A673 (cell line): Measurements from ENCODE around the gene TFR2. TPM values are rescaled to one million over a fixed set of nuclear protein-coding genes. Genes with fewer than 3 reads are reported as not detected.

Experiments
- BruUV-seq: library from RNA; stranded (reverse); fragments of 400-500 nt; replicated peaks from 2 replicates; lab custom pipeline; 2021; lab: Mats Ljungman, UMichigan
- CTCF ChIA-PET: fragments of 300-600 bp; sonication (Branson Sonifier 250); formaldehyde crosslinking; loops from one replicate; lab custom pipeline; 2022; ENCODE audit warnings: antibody characterized with exemption; lab: Charles Lee
- POLR2A ChIA-PET: fragments of 300-600 bp; sonication (Branson Sonifier 250); formaldehyde crosslinking; loops from one replicate; lab custom pipeline; 2022; ENCODE audit warnings: antibody characterized with exemption; ENCODE audit not compliant: low non-redundant PET; lab: Charles Lee
- DNase-seq: peaks from one replicate; pipeline ENCODE4 v3.0.0-alpha.2; 2015; ENCODE audit warnings: low spot score
- H3K27ac ChIP-seq: fragments of 200-600 bp; sonication (generic); 2 replicates; pipeline ENCODE4 v1.5.1; 2016; ENCODE audit warnings: mixed run types, low read depth, mild to moderate bottlenecking, mixed read lengths, antibody characterized with exemption, low read length; ENCODE audit not compliant: poor library complexity, severe bottlenecking
- H3K27me3 ChIP-seq: fragments of 200-600 bp; sonication (generic); replicated peaks from 2 replicates; pipeline ENCODE4 v1.6.1; 2017; ENCODE audit warnings: mixed run types, low read depth, mild to moderate bottlenecking, mixed read lengths, antibody characterized with exemption, low read length; ENCODE audit not compliant: insufficient read depth, poor library complexity
- H3K36me3 ChIP-seq: fragments of 200-600 bp; sonication (generic); 2 replicates; pipeline ENCODE4 v1.6.1; 2016; ENCODE audit warnings: mixed run types, mild to moderate bottlenecking, mixed read lengths, antibody characterized with exemption, low read length; ENCODE audit not compliant: insufficient read depth, poor library complexity, severe bottlenecking
- H3K4me1 ChIP-seq: fragments of 200-600 bp; sonication (generic); 2 replicates; pipeline ENCODE4 v1.6.1; 2017; ENCODE audit warnings: mixed run types, mild to moderate bottlenecking, mixed read lengths, antibody characterized with exemption, low read length; ENCODE audit not compliant: insufficient read depth, poor library complexity, severe bottlenecking
- H3K4me3 ChIP-seq: fragments of 200-600 bp; sonication (generic); 2 replicates; pipeline ENCODE4 v1.5.1; 2016; ENCODE audit warnings: low read depth, mixed run types, mild to moderate bottlenecking, mixed read lengths, low read length; ENCODE audit not compliant: poor library complexity, severe bottlenecking
- H3K9me3 ChIP-seq: fragments of 200-600 bp; sonication (generic); 2 replicates; pipeline ENCODE4 v1.6.1; 2016; ENCODE audit warnings: mixed run types, low read depth, mild to moderate bottlenecking, mixed read lengths, antibody characterized with exemption, low read length; ENCODE audit not compliant: poor library complexity, severe bottlenecking
- CTCF ChIP-seq: fragments of 300-800, 200-600 bp; sonication (generic); conservative IDR thresholded peaks from 2 replicates; pipeline ENCODE4 v1.5.1; 2017; ENCODE audit warnings: low read depth, mild to moderate bottlenecking, antibody characterized with exemption, low read length, moderate library complexity, mixed read lengths
- EZH2 ChIP-seq: fragments of 200-600 bp; sonication (generic); IDR thresholded peaks from 2 replicates; pipeline ENCODE4 v1.6.1; 2017; ENCODE audit warnings: borderline replicate concordance, low read depth, mild to moderate bottlenecking, mixed read lengths, antibody characterized with exemption, low read length; ENCODE audit not compliant: poor library complexity, severe bottlenecking
- intact Hi-C: fragments of 100-400 bp; cut with micrococcal nuclease; formaldehyde crosslinking; loops from one replicate; pipeline ENCODE4 v1.10.0; 2022; ENCODE audit not compliant: unreplicated experiment
- total RNA-seq: library from RNA; stranded (reverse); gene quantifications from 2 replicates; pipeline ENCODE4 v1.2.3, GENCODE V29; 2021

Gene TFR2
- total RNA-seq, 1 experiment from 2014 or later: 2.0 TPM

GRCh38 chr7:100684534-100685042, 43.2 kb upstream of the TFR2 start:
- DNase-seq: no peak
- H3K9me3 ChIP-seq: no peaks in the 10 kb centered on the region
- no peak overlapping the region for H3K27ac ChIP-seq
- TF ChIP-seq EZH2 (no peak), CTCF (no peak)
- CTCF ChIA-PET: no interaction called here
- POLR2A ChIA-PET: no interaction called here
- no peaks in the 10 kb centered on the region for H3K27me3 ChIP-seq
- peaks cover 99% of the 10 kb centered on the region for H3K36me3 ChIP-seq
- no TSS peak for BruUV-seq
- intact Hi-C loops: no loop called here
- H3K4me3 ChIP-seq: no peak overlapping the region
- H3K4me1 ChIP-seq: peaks cover 13% of the 10 kb centered on the region

- Histone ChIP-seq H3K27me3 (no peaks in the 10 kb centered on the region), H3K4me1 (peaks cover 13% of the 10 kb centered on the region), H3K36me3 (peaks cover 96% of the 10 kb centered on the region), H3K4me3 (no peak overlapping the region), H3K9me3 (no peaks in the 10 kb centered on the region), H3K27ac (no peak overlapping the region)
- ChIA-PET POLR2A (no interaction called here), CTCF (no interaction called here)
- no TSS peak for BruUV-seq
- intact Hi-C loops: no loop called here
- no peak for TF ChIP-seq EZH2
- TF ChIP-seq CTCF: no peak
- DNase-seq: no peak
Observed at GRCh38 chr7:100683659-100684533, 42.5 kb upstream of the TFR2 start.

GRCh38 chr7:100682991-100683658, 41.8 kb upstream of the TFR2 start:
- no TSS peak for BruUV-seq
- TF ChIP-seq EZH2 (no peak), CTCF (no peak)
- Histone ChIP-seq H3K4me3 (no peak overlapping the region), H3K27me3 (no peaks in the 10 kb centered on the region), H3K27ac (no peak overlapping the region), H3K36me3 (peaks cover 96% of the 10 kb centered on the region), H3K4me1 (peaks cover 13% of the 10 kb centered on the region), H3K9me3 (no peaks in the 10 kb centered on the region)
- ChIA-PET POLR2A (no interaction called here), CTCF (no interaction called here)
- intact Hi-C loops: no loop called here
- no peak for DNase-seq
